Adrenal gland (tissue), 12 donors: Measurements from ENCODE around the gene CYB5R3. TPM values are rescaled to one million over a fixed set of nuclear protein-coding genes. Genes with fewer than 3 reads are reported as not detected.
A peak's percentile ranks its signal among the peaks of the same experiment; 100 is the strongest.

Source experiments
- DNase-seq, 7 donors: peaks; one replicate each; pipeline ENCODE4 v3.0.0-alpha.2; 2019 to 2020
- H3K27ac ChIP-seq, 5 donors: fragments of 200-600 bp; sonication (generic) in 4 of 5; 1 replicate in 3 of 5; 2 replicates in 2 of 5; pipeline versions ENCODE4 v1.5.1 to v1.8.0; 2016 to 2020; ENCODE audit warnings: mild to moderate bottlenecking in 1 of 5
- H3K27me3 ChIP-seq: fragments of 200-600 bp; 2 replicates; pipeline ENCODE4 v1.8.0; 2021
- H3K36me3 ChIP-seq, 2 donors: fragments of 200-600 bp; replicated peaks in 1 of 2; 1 replicate in 1 of 2; 2 replicates in 1 of 2; pipeline versions ENCODE4 v1.5.1 to v1.8.0; 2018 to 2022
- H3K4me1 ChIP-seq, 2 donors: fragments of 200-600 bp; replicated peaks in 1 of 2; 1 replicate in 1 of 2; 2 replicates in 1 of 2; pipeline versions ENCODE4 v1.5.1 to v1.8.0; 2018 to 2021
- H3K4me3 ChIP-seq, 4 donors: fragments of 200-600 bp; sonication (generic) in 3 of 4; one replicate each; pipeline ENCODE4 v1.5.1; 2016 to 2018
- H3K9me3 ChIP-seq, 3 donors: fragments of 200-600 bp; sonication (generic) in 1 of 3; replicated peaks in 1 of 3; 1 replicate in 2 of 3; 2 replicates in 1 of 3; pipeline versions ENCODE4 v1.5.1 to v1.8.0; 2016 to 2021
- POLR2A ChIP-seq, 2 donors: fragments of 450-650 bp; IDR thresholded peaks; one replicate each; pipeline ENCODE4 v1.6.1; 2017; ENCODE audit warnings: antibody characterized with exemption in 2 of 2, mild to moderate bottlenecking in 2 of 2, moderate library complexity in 1 of 2
- WGBS, 4 donors: extraction: QIAGEN DNeasy Blood & Tissue Kit in 2 of 4; methylation state at CpG; one replicate each; pipeline versions ENCODE4 v1.1.5 to v1.1.7; 2013 to 2017; 5-methylcytosine and 5-hydroxymethylcytosine counted together
- intact Hi-C, 2 donors: fragments of 100-400 bp; cut with DNase I; formaldehyde crosslinking; loops; one replicate each; pipeline versions ENCODE4 v1.14.1 to v1.15.0; 2022 to 2023
- polyA plus RNA-seq, 3 donors: library from polyadenylated mRNA; stranded (reverse); fragments of 200-250 nt in 2 of 3; fragments of 350-450 nt in 1 of 3; fragmentation: Illumina TruSeq in 1 of 3; extraction: RNeasy Lipid Tissue Mini Kit (QIAGEN cat#74804) in 1 of 3; gene quantifications; one replicate each; pipeline ENCODE4 v1.2.3, GENCODE V29; 2013 to 2014
- total RNA-seq, 9 donors: library from RNA; depleted of rRNA in 4 of 9; stranded (reverse); fragments of >200 nt in 4 of 9; fragments of 120-200 nt in 1 of 9; fragmentation: NEBNext Ultra II Directional in 1 of 9; extraction: Animal tissue kit (Norgen Biotek cat#: 25700) in 1 of 9; gene quantifications; one replicate each; pipeline versions ENCODE4 v1.1.0 to v1.2.4, GENCODE V29; 2013 to 2023
- TF ChIP-seq, protein P1 (sequence below), 6 experiments: fragments of 450-650 bp in 4 of 6; fragments of 200-600 bp in 2 of 6; sonication (generic) in 1 of 6; IDR thresholded peaks; 1 replicate in 5 of 6; 2 replicates in 1 of 6; pipeline versions ENCODE4 v1.5.1 to v1.8.0; 2016 to 2021; ENCODE audit warnings: antibody characterized with exemption in 6 of 6, mild to moderate bottlenecking in 2 of 6, moderate library complexity in 1 of 6
- donor health status: healthy with polysubstance abuse.
- donor health status: Bipolar disorder and iron deficiency.
- donor health status: DM: yes; HTN: yes; CAD: no.
- donor health status: DM: no; HTN: no; CAD: no.
- donor health status: DM: no; HTN: no; CAD: no.
- donor health status: DM: yes; HTN: yes; CAD: no.

The CYB5R3 gene
- total and polyA plus RNA-seq, 12 donors, result 101 to 578 (median 251) TPM

- peak; percentile 72 to 90 (median 82) for DNase-seq
- H3K27me3 ChIP-seq, result no peaks in the 10 kb centered on the region
- H3K4me1 ChIP-seq, result peaks cover 0 to 9% of the 10 kb centered on the region in 2 donors
- peak overlapping the region in 2 of 5 donors; percentile 3 to 9 for H3K27ac ChIP-seq
- H3K4me3 ChIP-seq, result peak overlapping the region in 1 of 4 donors; percentile 56
- 0 to 7% (median 5%) methylated on average over 9 to 68 of the region's 68 CpGs for WGBS, 4 donors
- TF ChIP-seq, protein P1, sequence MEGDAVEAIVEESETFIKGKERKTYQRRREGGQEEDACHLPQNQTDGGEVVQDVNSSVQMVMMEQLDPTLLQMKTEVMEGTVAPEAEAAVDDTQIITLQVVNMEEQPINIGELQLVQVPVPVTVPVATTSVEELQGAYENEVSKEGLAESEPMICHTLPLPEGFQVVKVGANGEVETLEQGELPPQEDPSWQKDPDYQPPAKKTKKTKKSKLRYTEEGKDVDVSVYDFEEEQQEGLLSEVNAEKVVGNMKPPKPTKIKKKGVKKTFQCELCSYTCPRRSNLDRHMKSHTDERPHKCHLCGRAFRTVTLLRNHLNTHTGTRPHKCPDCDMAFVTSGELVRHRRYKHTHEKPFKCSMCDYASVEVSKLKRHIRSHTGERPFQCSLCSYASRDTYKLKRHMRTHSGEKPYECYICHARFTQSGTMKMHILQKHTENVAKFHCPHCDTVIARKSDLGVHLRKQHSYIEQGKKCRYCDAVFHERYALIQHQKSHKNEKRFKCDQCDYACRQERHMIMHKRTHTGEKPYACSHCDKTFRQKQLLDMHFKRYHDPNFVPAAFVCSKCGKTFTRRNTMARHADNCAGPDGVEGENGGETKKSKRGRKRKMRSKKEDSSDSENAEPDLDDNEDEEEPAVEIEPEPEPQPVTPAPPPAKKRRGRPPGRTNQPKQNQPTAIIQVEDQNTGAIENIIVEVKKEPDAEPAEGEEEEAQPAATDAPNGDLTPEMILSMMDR (IDR thresholded peaks at IDR 0.05), result peak; percentile 62 to 87 (median 74)
- TF ChIP-seq POLR2A (IDR thresholded peaks at IDR 0.05), result no peak
- no peaks in the 10 kb centered on the region for H3K9me3 ChIP-seq
- no peaks in the 10 kb centered on the region for H3K36me3 ChIP-seq
- intact Hi-C loops, result loop anchor here (5.0 to 10.0 kb wide), 3 partner anchors 40 to 160 kb away; no protein-coding TSS in a partner anchor
Measured at GRCh38 chr22:42661985-42662831, 13.0 kb upstream of the CYB5R3 start.

- H3K27me3 ChIP-seq, result no peaks in the 10 kb centered on the region
- WGBS, 4 donors, result 90 to 95% (median 90%) methylated on average over 8 of the region's 8 CpGs
- H3K36me3 ChIP-seq, result no peaks in the 10 kb centered on the region
- no peak for DNase-seq
- no peak overlapping the region for H3K4me3 ChIP-seq
- intact Hi-C loops, result no loop called here
- peaks cover 0 to under 1% of the 10 kb centered on the region in 2 donors for H3K4me1 ChIP-seq
- TF ChIP-seq, protein P1 (IDR thresholded peaks at IDR 0.05), result no peak
- no peak for TF ChIP-seq POLR2A (IDR thresholded peaks at IDR 0.05)
- H3K9me3 ChIP-seq, result no peaks in the 10 kb centered on the region
- H3K27ac ChIP-seq, result no peak overlapping the region
Measured at GRCh38 chr22:42656578-42656977, 7.4 kb upstream of the CYB5R3 start.

DNA sequence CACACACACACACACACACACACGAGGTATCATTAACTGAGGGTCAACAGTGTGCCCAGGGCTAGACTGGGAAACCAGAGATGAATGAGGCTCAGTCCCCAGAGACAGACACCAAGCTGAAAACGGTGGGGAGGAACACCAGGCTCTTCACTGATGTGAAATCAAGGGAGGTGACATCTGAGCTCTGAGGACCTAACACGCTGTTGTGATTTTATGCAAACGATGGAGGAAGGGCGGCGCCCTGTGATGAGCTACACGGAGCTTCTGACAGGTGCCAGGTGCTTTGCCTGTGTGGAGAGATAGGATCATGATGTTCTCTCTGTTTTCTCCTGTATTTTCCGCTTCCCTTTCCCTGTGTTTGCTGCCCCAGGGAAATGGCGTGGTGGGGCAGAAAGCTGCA is 6.5 kb upstream of the CYB5R3 start:
- Histone ChIP-seq H3K27ac (no peak overlapping the region), H3K27me3 (no peaks in the 10 kb centered on the region), H3K9me3 (no peaks in the 10 kb centered on the region), H3K4me1 (no peaks in the 10 kb centered on the region), H3K4me3 (no peak overlapping the region), H3K36me3 (no peaks in the 10 kb centered on the region)
- TF ChIP-seq, protein P1 (IDR thresholded peaks at IDR 0.05), result no peak
- TF ChIP-seq POLR2A (IDR thresholded peaks at IDR 0.05), result no peak
- WGBS, 4 donors, result 70 to 81% (median 79%) methylated on average over 8 to 9 of the region's 9 CpGs
- DNase-seq, result no peak
- intact Hi-C loops, result no loop called here

DNA sequence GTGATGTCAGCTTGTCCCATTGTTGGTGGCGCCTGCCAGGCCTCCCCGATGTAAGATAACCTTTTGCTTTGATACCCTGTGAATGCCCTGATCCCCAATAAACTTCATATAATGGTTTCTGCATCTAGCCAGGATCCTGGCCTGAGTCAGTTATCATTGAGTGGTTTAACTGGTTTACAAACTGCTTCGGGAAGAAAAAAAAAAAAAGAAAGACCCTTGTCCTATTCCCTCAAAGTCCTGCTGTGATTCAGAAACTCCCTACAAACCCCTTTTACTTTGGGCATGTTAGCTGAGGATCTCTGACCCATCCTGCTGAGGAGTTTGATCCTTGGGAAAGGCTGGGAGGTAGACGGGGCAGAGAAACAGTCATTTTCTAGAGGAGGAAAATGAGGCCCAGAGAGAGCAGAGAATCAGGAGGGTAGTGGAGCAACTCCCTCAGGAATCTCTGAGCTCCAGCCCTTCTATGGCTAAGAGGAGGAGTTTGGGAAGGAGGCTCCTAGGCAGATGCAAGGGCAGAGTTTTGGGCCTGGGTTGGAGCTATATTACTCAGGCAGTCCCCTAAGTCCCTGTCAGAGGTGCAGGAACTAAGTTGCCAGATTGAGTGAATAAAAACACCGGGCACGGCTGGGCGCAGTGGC is 5.4 kb upstream of the CYB5R3 start:
- H3K4me3 ChIP-seq, result no peak overlapping the region
- TF ChIP-seq, protein P1 (IDR thresholded peaks at IDR 0.05), result no peak
- TF ChIP-seq POLR2A (IDR thresholded peaks at IDR 0.05), result no peak
- no peak for DNase-seq
- no peaks in the 10 kb centered on the region for H3K36me3 ChIP-seq
- no peaks in the 10 kb centered on the region for H3K27me3 ChIP-seq
- H3K27ac ChIP-seq, result no peak overlapping the region
- WGBS, 4 donors, result 84 to 91% (median 89%) methylated on average over 6 to 7 of the region's 7 CpGs
- H3K4me1 ChIP-seq, result peaks cover 0 to 3% of the 10 kb centered on the region in 2 donors
- intact Hi-C loops, result no loop called here
- H3K9me3 ChIP-seq, result no peaks in the 10 kb centered on the region
